ENCODE data around the gene DCAF7. TPM values are rescaled to one million over a fixed set of nuclear protein-coding genes. Genes with fewer than 3 reads are reported as not detected.
A peak's percentile ranks its signal among the peaks of the same experiment; 100 is the strongest.

DCAF7 gene
- total RNA-seq, 2 donors from 2014 or later, result 74.0 to 91.2 TPM

DNA sequence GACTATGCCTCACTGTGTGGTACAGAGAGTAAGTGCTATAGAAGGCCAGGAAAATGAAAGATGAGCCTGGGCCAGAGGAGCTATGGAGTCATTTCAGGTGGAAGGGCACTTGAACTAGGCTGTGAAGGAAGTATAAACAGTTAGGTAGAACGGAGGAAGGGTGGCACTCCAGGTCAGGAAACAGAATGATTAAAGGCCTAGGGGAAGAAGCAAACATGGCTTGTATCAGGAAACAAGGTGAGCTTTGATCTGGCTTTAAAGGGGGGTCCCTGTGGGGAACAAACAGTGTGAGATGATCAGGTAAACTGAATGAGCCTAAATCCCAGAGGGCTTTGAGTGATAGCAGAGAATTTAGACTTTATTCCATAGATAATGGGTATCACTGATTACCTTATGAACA, 88.8 kb downstream of the DCAF7 start:
- no peak for ATAC-seq
- intact Hi-C loops (cut with DNase I, micrococcal nuclease), result no loop called here

DNA sequence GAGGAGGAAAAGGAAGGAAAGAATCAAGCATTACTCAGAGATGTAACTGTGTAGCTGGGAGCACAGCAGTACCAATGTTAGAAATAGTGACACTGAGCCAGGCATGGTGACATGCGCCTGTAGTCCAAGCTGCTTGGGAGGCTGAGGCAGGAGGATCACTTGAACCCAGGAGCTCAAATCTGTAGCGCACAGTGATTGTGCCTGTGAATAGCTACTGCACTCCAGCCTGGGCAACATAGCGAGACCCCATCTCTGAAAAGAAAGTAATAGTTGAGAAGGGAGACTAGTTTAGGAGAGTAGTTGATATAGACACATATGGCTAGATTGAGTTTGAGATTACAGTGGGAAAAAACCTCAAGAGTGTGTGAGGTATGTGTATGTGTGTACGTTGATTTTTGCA, 89.8 kb downstream of the DCAF7 start:
- no peak for ATAC-seq

More for the DNA sequence above, 88.8 kb downstream of the DCAF7 start:
- DNase-seq, result no peak

DNA sequence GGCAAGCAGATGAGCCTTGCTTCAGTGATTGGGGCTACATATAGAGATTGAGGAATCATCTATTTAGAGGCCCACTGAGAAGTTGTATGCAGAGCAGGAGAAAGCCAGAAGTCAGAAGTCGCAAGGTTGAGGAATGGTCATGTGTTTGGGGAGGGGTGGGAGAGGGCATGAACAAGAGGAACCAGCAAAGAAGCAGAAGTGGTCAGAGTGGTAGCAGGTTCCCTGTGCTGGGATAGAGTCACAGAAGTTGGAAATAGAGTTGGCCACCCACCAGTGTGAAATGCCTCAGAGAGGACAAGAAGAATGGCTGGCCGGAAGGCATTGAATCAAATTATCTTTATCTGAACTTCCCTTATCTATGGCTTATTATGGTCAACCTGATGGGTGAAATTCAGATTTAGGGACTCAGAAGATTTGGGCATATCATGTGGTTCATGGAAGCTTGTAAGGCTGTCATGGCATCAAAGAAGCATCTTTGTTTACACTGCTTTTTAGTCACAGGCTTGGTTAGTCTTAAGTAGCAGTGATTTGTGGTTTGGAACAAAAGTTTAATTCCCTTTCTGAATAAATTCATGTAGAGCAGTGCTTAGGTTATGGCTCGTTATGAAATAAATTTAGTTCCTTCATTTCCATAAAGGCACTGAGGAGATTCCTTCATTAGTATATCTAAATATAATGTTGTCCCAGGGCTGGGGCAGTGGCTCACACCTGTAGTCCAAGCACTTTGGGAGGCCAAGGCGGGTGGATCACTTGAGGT, 91.6 kb downstream of the DCAF7 start:
- no peak for ATAC-seq

More for the DNA sequence above, 89.8 kb downstream of the DCAF7 start:
- DNase-seq, result no peak
- intact Hi-C loops (cut with DNase I, micrococcal nuclease), result no loop called here

More for the DNA sequence above, 91.6 kb downstream of the DCAF7 start:
- peak in 1 of 2 donors; percentile 41 for DNase-seq
- intact Hi-C loops (cut with DNase I, micrococcal nuclease), result no loop called here

Other genes starting within 250 kb of the DCAF7 start
- 10 to 100 TPM; 59.6 to 66.6 TPM for gene CYB561, start 104.2 kb upstream of the DCAF7 start, total RNA-seq
- 10 to 100 TPM; 27.7 to 31.9 TPM for gene ACE, start 73.4 kb upstream of the DCAF7 start, total RNA-seq
- gene KCNH6, start 27.1 kb upstream of the DCAF7 start, total RNA-seq, result 1 to 10 TPM in 1 of 2 donors, under 1 TPM in 1; 0.58 to 1.1 TPM
- 10 to 100 TPM; 36.0 to 39.6 TPM for gene TACO1, start 50.4 kb downstream of the DCAF7 start, total RNA-seq
- 10 to 100 TPM; 12.8 to 16.1 TPM for gene MAP3K3, start 71.9 kb downstream of the DCAF7 start, total RNA-seq
- gene LIMD2, start 149.6 kb downstream of the DCAF7 start, total RNA-seq, result 1 to 10 TPM; 3.7 to 8.5 TPM
- gene STRADA, start 191.3 kb downstream of the DCAF7 start, total RNA-seq, result 10 to 100 TPM; 18.8 to 21.2 TPM
- gene CCDC47, start 223.1 kb downstream of the DCAF7 start, total RNA-seq, result 100 to 1,000 TPM; 124 to 161 TPM
- gene DDX42, start 223.7 kb downstream of the DCAF7 start, total RNA-seq, result 10 to 100 TPM; 86.5 to 93.6 TPM